RKO (cell line): ENCODE results near the gene KRTDAP.

Experiments
- DNase-seq: peaks from one replicate; pipeline ENCODE4 v3.0.0-alpha.2; 2016; ENCODE audit warnings: low spot score

The KRTDAP gene

GRCh38 chr19:35451338-35452096 lies 38.7 kb downstream of the KRTDAP start:
- no peak for DNase-seq

GRCh38 chr19:35449359-35450043 lies 40.8 kb downstream of the KRTDAP start:
- DNase-seq = no peak

DNA sequence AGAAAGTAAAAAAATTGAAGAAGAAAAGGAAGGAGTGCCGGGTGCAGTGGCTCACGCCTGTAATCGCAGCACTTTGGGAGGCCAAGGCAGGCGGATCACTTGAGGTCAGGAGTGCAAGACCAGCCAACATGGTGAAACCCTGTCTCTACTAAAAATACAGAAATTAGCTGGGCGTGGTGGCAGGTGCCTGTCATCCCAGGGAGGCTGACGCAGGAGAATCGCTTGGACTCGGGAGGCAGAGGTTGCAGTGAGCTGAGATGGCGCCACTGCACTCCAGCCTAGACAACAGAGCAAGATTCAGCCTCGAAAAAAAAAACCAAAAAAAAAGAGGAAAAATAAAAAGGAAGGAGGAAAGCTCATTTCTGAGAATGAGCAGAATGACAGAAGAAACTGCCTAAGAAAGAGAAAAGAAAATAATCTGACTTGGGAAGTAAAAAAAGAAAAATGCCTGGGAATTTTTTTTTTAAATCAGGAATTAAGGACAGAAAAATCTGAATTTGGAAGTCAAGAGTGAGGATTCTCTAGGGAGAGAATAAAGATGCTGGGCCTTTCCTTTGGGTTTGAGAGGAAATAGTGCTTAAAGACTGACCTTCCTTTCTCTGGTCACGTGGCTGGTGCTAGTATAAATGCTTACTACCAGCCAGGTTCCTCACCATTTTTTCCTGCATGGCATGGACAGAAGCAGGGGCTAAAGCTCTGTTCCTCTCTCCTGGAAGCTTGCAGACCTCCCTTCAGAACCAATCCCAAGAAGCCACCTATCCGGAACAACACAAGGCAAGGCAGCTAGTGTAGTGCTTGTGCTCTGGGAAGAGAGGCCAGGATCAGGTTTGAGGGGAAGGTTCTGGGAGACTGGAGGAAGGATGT lies 42.4 kb downstream of the KRTDAP start, which contains the start of gene FFAR2:
FFAR2 (plus strand) TSS at position 652 of the 864 bp plus-strand sequence. CDS start 1,458 bp downstream, outside the sequence.
- DNase-seq = no peak

DNA sequence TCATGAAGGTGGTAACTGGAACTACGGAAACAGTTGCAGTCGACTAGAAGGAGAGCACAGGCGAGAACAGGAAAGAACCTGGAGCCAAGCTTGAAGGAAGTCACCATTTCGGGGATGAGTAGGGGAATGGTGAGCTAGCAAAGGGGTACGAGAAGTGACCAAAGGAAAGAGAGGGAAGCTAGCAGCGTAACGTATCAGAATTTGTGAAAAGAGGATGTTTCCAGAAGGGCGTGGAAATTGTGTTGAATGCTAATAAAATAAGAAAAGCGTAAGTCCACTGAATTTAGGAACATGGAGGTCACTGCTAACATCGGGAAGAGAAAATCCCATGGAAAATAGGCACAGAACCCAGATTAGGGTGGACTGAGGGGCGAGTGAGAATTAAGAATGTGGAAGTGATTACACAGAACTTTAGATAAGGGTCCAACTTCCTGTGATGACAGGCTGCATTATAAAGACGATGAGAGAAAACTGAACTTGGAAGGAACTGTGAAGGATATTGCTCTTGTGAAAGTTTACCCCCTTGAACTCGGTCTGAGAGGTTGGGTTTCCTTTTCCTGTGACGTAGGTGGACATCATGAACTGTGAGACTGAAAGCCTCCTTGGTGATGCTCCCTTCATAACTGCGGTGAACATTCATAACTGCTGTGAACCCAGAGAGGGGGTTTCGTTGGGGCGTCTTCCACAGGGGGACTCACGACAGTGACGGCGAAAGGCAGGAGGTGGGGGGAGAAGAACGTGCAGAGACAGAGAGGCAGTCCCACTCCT lies 44.3 kb downstream of the KRTDAP start:
- no peak for DNase-seq

- DNase-seq = no peak
Measured at GRCh38 chr19:35444735-35445134, 45.5 kb downstream of the KRTDAP start.

- DNase-seq = no peak
Measured at GRCh38 chr19:35442091-35442490, 48.2 kb downstream of the KRTDAP start.

GRCh38 chr19:35439921-35440320 lies 50.3 kb downstream of the KRTDAP start:
- DNase-seq = no peak

DNA sequence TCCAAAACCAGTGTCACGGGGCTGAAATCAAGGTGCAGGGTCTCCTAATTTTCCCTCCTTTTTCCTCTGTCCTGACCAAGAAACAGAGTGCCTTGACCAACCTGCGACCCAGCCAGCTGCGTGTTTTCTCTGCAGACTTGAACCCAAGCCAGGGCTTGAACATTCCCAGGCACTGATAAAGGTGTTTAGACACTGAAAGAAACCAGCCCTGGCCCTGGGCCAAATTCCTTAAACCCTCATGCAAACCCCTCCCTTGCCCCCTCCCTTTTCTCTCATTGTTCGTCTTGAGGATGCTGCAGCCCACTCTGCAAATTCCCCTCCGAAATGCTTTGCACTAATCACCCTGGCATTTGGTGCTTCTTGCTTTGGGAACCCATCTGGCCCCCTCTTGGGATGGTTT lies 51.7 kb downstream of the KRTDAP start:
- DNase-seq = no peak

DNA sequence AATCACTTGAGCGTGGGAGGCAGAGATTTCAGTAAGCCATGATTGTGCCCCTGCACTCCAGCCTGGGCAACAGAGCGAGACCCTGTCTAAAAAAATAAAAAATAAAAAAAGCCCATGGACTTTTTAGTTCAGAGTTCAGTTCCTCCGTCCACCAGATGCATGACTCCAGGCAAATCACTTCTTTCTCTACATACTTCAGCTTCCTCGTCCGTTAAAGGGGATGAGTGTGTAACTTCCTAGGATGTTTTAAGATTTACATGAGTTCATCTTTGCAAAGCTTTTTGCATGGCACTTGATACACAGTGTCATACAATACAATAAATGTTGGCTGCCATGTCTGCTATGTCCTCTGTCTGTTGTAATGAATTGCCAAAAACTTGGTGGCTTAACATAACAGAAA lies 52.2 kb downstream of the KRTDAP start:
- DNase-seq = no peak

- DNase-seq = no peak
Measured at GRCh38 chr19:35437406-35437951, 52.8 kb downstream of the KRTDAP start.
